ENCODE data around the gene HIVEP1. TPM values are rescaled to one million over a fixed set of nuclear protein-coding genes. Genes with fewer than 3 reads are reported as not detected.

The HIVEP1 gene
- total RNA-seq, 1 donor from 2014 or later, result 27.8 TPM

DNA sequence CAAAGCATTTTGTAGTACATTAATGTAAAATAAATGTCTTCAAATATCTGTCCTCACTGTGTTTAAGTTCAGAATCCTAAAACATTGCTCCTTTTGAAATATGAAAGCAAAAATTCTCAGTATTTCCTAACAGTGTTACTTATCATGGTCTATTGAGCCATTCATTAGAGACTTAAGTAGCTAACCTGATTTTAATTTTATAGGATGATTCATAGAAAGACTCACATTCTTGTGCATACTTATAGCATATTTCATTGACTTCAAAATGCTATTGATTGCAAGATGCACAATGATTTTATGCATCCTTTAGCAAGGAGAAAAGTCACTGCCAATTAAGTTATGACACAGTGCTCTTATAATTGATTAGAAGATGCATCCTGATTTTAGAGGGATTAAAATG lies 85.7 kb downstream of the HIVEP1 start:
- no peak overlapping the region for H3K4me3 Mint-ChIP-seq (ENCODE audit: unreplicated experiment)
- H3K36me3 Mint-ChIP-seq (ENCODE audit: unreplicated experiment), result peaks cover 7% of the 10 kb centered on the region
- H3K27me3 Mint-ChIP-seq (ENCODE audit: unreplicated experiment), result no peaks in the 10 kb centered on the region
- TF ChIP-seq, protein P1, sequence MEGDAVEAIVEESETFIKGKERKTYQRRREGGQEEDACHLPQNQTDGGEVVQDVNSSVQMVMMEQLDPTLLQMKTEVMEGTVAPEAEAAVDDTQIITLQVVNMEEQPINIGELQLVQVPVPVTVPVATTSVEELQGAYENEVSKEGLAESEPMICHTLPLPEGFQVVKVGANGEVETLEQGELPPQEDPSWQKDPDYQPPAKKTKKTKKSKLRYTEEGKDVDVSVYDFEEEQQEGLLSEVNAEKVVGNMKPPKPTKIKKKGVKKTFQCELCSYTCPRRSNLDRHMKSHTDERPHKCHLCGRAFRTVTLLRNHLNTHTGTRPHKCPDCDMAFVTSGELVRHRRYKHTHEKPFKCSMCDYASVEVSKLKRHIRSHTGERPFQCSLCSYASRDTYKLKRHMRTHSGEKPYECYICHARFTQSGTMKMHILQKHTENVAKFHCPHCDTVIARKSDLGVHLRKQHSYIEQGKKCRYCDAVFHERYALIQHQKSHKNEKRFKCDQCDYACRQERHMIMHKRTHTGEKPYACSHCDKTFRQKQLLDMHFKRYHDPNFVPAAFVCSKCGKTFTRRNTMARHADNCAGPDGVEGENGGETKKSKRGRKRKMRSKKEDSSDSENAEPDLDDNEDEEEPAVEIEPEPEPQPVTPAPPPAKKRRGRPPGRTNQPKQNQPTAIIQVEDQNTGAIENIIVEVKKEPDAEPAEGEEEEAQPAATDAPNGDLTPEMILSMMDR (IDR thresholded peaks at IDR 0.05), result no peak
- no peak for DNase-seq (ENCODE audit: extremely low spot score, unreplicated experiment)
- H3K4me1 Mint-ChIP-seq (ENCODE audit: unreplicated experiment), result peaks cover 46% of the 10 kb centered on the region
- peaks cover 7% of the 10 kb centered on the region for H3K9me3 Mint-ChIP-seq (ENCODE audit: unreplicated experiment)
- H3K27ac Mint-ChIP-seq (ENCODE audit: unreplicated experiment), result no peak overlapping the region

DNA sequence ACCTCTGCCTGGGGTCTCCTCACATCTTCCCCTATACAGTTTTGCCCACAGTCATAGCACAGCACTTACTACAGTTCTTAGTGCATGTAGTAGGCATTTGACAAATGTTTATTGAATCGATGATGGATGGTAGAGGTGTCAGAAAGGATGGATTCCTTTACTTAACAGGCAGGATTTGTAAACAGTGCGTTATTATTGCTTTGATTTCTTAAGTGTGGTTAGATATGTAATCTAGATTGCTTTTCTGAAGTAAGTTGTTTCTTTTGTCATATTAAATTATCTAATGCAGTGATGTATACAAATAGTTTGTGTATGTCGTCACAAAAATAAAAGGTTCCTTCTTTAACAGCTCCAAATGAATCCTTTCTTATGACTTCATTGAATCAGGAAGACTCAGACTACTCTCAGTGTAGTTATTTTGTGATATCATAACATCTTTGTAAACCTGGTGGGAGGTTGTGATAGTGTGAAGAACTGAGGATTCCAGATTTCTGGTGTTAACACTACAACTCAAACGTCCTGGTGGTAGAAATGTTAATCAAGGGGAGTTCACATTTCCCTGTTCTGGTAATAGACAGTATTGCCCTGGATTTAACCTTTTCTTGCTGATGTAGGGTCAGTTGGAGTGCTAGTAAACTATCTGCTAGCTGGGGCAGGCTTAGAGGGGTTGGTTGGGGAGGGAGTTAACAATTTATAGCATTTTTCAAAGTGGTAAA lies 87.7 kb downstream of the HIVEP1 start:
- TF ChIP-seq, protein P1 (IDR thresholded peaks at IDR 0.05), result no peak
- H3K36me3 Mint-ChIP-seq (ENCODE audit: unreplicated experiment), result peaks cover 5% of the 10 kb centered on the region
- H3K9me3 Mint-ChIP-seq (ENCODE audit: unreplicated experiment), result no peaks in the 10 kb centered on the region
- no peak overlapping the region for H3K4me3 Mint-ChIP-seq (ENCODE audit: unreplicated experiment)
- no peak for DNase-seq (ENCODE audit: extremely low spot score, unreplicated experiment)
- H3K27me3 Mint-ChIP-seq (ENCODE audit: unreplicated experiment), result no peaks in the 10 kb centered on the region
- peaks cover 45% of the 10 kb centered on the region for H3K4me1 Mint-ChIP-seq (ENCODE audit: unreplicated experiment)
- no peak overlapping the region for H3K27ac Mint-ChIP-seq (ENCODE audit: unreplicated experiment)

DNA sequence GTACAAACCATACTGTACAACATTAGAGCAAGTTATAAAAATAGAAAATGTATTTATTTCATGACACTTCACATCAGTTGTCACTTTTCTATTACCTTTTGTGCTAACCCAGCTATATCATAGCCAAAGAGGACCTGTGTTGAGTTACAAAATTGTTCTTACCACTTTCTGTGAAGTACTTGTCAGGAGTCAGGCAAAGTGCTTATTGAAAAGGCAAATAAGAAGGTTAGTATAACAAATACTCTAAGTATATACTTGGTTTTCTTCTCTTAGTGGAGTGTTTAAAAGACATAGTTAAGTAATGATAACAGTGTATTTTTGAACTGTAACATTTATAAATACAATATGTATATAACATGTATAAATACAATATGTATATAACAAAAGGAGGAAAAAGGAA lies 88.9 kb downstream of the HIVEP1 start:
- no peak overlapping the region for H3K4me3 Mint-ChIP-seq (ENCODE audit: unreplicated experiment)
- no peak overlapping the region for H3K27ac Mint-ChIP-seq (ENCODE audit: unreplicated experiment)
- peaks cover 33% of the 10 kb centered on the region for H3K4me1 Mint-ChIP-seq (ENCODE audit: unreplicated experiment)
- no peak for DNase-seq (ENCODE audit: extremely low spot score, unreplicated experiment)
- TF ChIP-seq, protein P1 (IDR thresholded peaks at IDR 0.05), result no peak
- H3K9me3 Mint-ChIP-seq (ENCODE audit: unreplicated experiment), result no peaks in the 10 kb centered on the region
- peaks cover 2% of the 10 kb centered on the region for H3K36me3 Mint-ChIP-seq (ENCODE audit: unreplicated experiment)
- no peaks in the 10 kb centered on the region for H3K27me3 Mint-ChIP-seq (ENCODE audit: unreplicated experiment)

DNA sequence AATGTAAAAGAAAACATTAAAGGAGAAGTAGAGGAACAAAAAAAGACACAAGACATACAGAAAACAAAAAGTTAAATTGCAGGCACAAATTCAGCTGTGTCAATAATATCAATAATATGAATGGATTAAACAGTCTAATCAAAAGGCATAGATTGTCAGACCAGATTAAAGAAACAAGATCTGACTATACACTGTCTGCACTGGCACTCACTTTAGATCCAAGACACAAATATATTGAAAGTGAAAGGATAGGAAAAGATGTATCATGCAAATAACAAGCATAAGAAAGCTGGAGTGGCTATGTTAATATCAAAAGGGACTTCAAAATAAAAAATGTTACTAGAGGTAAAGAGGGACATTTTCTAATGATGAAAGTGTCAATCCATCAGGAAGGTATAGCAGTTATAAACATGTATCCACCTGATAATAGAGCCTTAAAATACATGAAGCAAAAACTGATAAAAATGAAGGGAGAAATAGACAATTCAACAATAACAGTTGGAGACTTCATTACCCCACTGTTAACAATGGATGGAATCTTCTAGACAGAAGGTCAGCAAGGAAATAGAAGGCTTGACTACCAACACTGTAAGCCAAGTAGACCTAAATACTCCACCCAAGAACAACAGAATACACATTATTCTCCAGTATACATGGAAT lies 89.7 kb downstream of the HIVEP1 start:
- no peak for DNase-seq (ENCODE audit: extremely low spot score, unreplicated experiment)
- H3K9me3 Mint-ChIP-seq (ENCODE audit: unreplicated experiment), result no peaks in the 10 kb centered on the region
- TF ChIP-seq, protein P1 (IDR thresholded peaks at IDR 0.05), result no peak
- no peak overlapping the region for H3K4me3 Mint-ChIP-seq (ENCODE audit: unreplicated experiment)
- peaks cover 2% of the 10 kb centered on the region for H3K36me3 Mint-ChIP-seq (ENCODE audit: unreplicated experiment)
- H3K4me1 Mint-ChIP-seq (ENCODE audit: unreplicated experiment), result peaks cover 30% of the 10 kb centered on the region
- no peaks in the 10 kb centered on the region for H3K27me3 Mint-ChIP-seq (ENCODE audit: unreplicated experiment)
- no peak overlapping the region for H3K27ac Mint-ChIP-seq (ENCODE audit: unreplicated experiment)

DNA sequence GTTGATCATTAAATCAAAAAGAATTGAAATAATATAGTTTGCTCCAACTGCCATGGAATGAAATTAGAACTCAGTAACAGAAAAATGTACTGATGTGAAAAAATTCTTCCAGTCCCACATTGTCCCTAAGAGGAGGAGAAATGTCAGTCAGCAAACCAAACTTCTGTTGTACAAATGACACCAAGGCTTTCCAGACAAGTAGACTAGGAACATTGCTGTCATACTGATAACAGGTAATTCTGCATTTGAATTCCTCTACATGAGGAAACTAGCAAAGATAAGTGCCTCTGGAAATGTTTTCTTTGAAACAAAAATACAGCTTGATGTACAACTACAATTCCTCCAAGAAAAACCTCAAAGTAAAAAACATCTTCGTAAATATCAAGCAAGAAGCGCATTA lies 90.2 kb downstream of the HIVEP1 start:
- no peak for DNase-seq (ENCODE audit: extremely low spot score, unreplicated experiment)
- Mint-ChIP-seq H3K27me3 (ENCODE audit: unreplicated experiment) (no peaks in the 10 kb centered on the region), H3K27ac (ENCODE audit: unreplicated experiment) (no peak overlapping the region), H3K4me1 (ENCODE audit: unreplicated experiment) (peaks cover 27% of the 10 kb centered on the region), H3K4me3 (ENCODE audit: unreplicated experiment) (no peak overlapping the region), H3K36me3 (ENCODE audit: unreplicated experiment) (peaks cover 2% of the 10 kb centered on the region), H3K9me3 (ENCODE audit: unreplicated experiment) (no peaks in the 10 kb centered on the region)
- TF ChIP-seq, protein P1 (IDR thresholded peaks at IDR 0.05), result no peak
